ENCODE measurements around the gene DRICH1.
"Not testable (repeated sequence)": the region's sequence is repeated elsewhere in the genome, so short reads cannot be mapped to it uniquely, and the experiment has no call there.

Gene DRICH1, protein sequence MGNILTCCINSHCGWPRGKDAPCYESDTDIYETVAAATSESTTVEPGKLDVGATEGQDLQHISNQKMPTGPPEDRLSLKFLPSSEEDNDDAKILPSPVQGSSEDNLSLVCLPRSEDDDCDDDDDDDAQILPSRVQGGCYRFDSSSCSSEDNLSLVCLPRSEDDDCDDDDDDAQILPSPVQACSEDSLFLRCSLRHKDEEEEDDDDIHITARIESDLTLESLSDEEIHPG

DNA sequence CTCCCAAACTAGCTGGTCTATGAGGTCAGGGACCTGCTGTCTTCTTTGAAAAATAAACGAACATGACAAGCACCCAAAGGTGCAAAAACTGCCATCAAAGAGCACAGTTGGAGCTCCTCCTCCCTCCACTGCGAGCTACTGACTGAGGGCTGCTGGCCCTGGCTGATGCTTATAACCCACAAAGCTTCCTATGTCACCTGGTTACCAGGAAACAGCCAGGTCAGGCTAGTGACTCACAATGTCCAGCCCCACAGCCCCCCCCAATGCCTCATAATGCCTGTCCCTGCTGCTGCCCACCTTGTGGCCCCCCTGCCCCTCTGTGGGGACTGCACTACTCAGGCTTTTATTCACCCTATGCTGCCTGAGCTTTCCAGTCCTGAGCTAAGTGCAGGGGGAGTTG, at the start of gene DRICH1:
Gene DRICH1 (minus strand): TSS at position 144 of the 400 bp plus-strand sequence. CDS start 298 bp downstream, outside the sequence.
- no peak for DNase-seq (ENCODE audit: low read depth in 2 of 2)

DNA sequence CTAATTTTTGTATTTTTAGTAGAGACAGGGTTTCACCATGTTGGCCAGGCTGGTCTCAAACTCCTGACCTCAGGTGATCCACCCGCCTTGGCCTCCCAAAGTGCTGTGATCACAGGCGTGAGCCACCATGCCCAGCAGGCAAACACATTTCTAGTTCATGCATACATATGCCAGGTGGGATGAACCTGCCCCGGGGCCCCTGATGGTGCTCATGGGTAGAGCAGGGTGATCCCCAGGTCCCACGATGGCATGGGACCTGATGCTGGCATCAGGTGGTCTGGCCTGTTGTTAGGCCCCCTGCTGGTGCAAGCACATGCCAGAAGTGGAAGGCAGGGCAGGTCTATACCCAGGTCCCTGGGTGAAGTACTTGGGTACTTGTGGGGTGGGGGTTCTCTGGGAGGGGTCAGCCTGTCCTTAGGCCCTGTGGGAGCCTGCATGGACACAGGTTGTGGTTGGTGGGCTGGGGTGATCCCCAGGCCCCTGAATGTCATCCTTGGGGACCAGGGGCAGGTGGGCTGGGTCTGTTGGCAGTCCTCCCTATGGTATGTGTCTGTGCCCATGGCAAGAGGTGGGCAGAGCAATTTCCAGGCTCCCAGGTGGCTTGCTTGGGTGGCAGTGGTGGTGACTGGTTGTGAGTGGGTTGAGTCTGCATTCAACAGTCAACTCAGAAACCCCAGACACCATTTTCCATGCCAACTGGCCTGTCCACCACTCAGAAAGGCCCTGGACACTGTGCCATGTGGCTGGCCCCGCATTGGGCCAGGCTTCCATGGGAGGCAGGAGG, 49.1 kb upstream of the DRICH1 start:
- DNase-seq (ENCODE audit: low read depth in 2 of 2): no peak

DNA sequence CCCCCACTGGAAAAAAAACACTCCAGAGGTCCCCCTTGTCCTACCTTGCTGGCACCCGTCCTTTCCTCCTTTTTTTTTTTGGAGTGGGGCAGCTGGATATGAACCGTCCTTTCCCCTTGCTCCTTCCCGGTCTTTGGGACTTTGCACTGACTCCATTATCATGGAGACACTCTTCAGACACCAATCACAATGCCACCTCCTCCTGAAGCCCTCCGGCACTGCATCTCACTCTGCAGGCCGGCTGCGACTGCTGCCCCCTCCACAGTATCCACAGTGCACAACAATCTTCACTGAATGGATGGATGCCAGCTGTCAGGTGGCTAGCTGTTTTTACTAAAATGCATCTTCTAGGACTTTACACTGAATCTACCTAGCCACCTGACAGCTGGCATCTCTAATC, 46.0 kb upstream of the DRICH1 start:
- no peak for DNase-seq (ENCODE audit: low read depth in 2 of 2)

DNA sequence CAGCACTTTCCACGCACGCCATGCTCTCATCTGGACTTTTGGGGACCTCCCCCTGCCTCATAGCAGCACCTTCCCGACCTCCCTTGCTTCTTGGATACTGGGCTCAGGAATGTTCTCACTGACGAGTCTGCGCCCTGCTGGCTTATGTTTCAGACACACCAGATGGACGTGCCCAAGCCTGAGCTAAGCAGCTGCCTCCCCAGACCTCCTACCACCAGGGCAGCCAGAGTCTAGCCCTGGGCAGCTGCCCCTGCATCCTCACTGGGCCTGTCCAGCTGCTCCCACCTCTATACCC, 45.5 kb upstream of the DRICH1 start:
- DNase-seq (ENCODE audit: low read depth in 2 of 2): no peak

DNA sequence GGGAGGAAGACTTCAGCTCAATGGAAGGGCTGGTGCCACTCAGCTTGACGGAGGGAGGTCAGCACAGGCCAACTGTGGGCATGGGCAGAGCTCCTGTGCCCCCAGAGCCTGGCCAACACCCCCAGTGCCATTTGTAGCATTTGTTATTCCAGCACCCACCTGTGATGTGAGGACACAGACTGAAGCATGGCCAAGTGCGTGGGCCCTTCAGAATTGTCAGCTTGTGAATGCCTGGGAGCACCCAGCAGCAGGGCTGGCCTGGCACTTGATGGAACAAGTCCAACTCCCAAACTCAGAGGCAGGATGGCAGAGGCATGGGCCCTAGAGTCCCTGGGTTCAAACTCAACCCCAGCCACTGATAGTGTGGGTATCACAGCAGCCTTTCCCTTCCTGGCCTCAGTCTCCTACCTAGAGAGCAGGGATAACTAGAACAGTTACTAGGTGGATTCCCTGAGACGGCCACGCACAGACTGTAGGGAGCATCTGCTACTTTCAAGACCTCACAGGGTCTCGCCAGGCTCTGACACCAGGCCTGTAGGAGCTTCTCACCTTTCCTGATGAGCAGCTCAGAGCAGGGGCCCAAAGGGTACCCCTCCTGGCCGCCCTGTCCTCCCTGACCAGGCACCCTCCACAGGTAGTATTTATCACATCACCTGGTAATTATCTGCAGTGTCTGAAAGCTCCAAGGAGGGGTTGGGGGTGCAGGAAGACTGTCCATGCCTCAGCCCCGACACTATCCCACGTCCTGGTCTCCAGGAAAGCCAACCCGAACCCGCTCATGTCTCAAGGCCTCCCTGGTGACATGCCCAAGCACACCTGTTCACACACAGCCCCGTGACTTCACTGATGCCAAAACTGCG, 45.0 kb upstream of the DRICH1 start:
- DNase-seq (ENCODE audit: low read depth in 2 of 2): not testable (repeated sequence)

DNA sequence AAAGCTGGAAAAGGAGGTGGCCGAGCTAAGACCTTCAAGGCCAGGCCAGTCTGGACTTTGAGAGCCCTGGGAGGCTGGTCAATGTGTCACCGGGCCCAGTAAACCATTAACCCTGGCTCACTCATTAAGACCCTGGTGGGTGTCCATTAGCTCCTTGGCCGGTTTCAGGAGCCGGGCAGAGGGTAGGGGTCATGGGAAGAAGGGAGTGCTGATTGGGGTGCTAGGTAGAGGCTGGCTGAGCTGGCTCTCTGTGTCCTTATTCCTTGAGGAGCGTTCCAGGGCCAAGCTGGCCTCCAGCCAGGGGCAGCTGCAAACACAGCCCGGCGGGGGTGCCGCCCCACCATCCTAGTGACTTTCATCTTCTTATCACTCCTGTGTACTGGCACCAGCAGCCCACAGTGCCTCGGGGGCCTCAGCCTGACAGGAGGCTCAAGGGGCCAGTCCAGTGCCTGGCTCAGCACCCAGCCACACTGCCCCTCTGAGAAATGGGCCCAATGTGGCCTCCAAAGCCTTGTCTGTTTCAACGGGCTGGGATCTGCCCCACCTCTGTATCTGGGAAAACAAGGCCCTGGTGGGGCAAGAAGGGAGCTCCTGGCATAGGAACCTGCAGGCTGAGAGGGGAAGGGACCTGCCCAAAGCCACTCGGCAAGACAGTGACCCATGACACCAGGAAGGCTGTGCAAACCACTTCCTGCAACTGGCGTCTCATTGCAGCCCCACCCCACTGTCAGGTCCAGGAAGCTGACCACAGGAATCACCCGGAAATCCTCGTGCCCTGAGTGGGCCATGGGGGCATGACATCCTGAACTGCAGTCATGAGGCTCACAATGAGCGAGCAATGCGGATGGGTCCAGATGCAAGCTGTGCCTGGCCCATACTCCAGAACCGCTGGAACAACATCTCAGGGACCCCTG, 43.6 kb upstream of the DRICH1 start:
- no peak for DNase-seq (ENCODE audit: low read depth in 2 of 2)

DNA sequence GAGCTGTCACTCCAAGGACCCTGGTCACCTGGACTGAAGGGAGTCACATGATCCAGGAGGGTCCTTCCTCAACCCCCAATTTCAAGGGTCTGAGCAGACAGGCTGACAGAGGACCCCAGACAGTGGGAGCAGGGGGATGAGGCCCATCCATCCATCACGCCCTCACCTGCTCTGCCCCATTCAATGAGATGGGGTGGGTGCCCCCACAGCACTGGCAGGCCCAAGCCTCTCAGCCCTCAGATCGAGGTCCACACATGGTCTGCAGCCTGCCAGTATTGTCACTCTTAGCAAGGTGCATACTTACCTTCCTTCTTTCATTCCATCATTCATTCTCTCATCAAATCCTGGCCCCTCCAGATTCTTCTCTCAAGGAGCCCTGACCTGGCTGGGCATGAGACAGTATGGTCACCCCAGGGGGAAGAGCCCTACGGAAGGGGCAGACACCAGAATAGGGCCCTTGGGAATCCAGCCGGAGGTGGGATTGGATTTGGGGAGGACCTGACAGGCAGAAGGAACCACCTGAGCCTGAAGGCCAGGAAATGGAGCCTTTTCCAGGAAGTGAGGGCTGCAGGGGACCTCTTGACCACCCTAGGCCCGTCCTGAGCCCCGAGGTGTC, 42.9 kb upstream of the DRICH1 start:
- not testable (repeated sequence) for DNase-seq (ENCODE audit: low read depth in 2 of 2)

DNA sequence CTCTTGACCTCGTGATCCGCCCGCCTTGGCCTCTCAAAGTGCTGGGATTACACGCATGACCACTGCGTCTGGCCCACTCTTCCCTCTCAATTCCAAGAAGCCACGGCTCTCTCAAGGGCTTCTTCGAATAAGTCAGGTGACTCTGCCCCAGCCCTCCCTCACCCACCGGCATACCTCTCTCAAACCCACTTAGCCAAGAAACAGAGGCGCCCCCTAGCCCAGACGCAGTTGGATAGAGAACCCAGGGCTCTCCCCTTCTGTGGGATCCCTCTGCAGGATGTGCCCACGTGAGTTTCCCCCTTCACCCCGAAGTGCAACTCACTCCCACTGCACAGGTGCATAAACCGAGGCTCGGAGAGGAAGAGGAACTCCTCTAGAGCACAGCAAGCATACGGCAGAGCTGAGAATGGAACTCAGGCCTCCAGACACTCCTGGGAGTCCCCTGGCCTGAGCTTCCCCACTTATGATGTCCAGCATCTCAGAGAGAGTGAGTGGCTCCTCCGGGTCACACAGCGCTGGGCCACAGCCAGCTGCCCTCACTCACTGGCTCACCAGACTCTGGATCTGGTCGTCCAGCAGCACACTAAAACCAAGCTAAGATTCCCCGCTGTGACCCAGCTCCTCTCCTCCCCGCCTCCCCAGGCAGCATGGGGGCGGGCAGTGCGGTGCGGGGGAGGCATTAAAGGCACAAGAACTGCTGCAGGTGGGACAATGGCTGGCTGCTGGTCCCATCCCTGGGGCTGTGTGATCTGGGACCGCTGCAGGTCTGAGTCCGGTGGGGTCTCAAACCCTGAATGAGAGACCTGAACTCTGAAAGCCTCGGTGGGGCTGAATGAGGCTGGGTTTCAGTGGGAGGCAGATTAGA, 41.9 kb upstream of the DRICH1 start:
- DNase-seq (ENCODE audit: low read depth in 2 of 2): no peak

DNA sequence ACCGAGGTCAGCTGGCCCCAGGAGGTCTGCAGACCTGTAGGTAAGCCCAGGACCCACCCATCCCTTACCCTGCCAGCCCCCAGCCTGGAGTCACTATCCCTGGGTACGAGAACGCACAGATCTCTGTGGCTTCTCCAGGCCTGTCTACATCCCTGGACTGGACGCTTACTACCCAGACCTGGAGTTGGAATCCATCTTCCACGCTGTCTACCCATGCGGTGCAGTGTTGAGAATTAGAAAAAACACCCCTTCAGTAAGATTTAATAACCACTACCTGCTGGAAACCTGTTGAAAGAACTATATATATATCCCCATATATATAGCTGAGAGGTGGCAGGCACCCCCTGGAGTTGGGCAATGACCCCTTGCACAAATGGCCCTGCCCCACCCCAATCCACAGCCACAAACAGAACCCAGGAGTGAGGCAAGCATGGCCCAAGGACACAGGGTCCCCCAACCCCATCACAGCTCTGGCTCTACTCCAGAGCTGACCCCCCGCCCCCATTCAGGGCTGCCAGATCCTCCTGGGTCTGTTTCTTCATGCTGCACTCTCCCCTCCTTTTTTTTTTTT, 41.0 kb upstream of the DRICH1 start:
- no peak for DNase-seq (ENCODE audit: low read depth in 2 of 2)

DNA sequence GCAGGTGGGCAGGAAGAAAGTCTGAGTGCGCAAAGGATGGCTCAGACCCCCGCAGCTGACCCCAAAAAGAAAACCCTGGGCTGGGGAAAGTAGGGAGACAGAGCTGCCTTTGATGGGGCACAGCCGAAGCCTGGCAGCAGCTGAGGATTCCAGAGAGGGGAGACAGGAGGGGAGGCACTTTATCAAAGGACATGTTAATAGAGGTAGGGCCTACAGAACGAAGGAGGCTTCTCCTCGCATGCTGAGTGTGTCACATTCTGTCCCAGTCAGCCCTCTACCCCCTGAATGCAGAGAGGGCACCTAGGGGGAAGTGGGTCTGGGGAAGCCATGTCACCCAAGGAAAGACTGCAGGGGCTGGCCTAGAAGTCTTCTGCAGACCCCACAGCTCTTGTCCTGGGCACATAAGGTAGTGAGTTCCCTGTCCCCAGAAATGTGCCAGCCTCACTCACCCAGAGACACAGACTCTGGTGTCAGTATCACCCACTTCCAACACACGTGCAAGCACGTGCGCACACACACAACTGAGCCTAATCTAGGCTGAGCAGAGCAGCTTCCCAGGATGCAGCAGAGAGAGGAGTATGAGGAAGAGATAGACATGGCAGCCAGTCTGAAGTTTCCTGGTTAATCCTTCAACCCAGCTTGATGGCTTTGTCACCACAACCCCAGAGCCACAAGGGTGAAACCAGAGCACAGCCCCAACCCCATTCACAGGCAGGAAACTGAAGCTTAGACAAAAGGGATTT, 40.4 kb upstream of the DRICH1 start:
- DNase-seq (ENCODE audit: low read depth in 2 of 2): not testable (repeated sequence)

DNA sequence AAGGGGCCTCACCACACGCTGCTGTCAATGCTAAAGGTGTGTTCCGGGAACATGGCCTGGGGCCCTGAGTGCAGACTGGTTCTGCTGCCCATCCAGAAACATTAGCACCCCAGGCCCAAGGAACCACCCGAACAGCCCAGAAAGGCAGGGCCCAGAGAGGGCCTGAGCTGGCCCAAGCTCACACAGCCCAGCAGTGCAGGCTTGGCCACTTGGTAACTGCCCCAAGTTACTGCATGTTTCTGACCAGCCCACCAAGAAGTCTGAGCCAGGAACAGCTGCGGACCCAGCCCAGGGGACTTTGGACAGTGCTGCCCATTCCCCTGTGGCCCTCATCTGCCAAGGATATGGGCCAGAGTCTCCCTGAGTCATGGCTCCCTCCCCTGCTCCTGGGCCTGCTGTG, 39.3 kb upstream of the DRICH1 start:
- not testable (repeated sequence) for DNase-seq (ENCODE audit: low read depth in 2 of 2)

DNA sequence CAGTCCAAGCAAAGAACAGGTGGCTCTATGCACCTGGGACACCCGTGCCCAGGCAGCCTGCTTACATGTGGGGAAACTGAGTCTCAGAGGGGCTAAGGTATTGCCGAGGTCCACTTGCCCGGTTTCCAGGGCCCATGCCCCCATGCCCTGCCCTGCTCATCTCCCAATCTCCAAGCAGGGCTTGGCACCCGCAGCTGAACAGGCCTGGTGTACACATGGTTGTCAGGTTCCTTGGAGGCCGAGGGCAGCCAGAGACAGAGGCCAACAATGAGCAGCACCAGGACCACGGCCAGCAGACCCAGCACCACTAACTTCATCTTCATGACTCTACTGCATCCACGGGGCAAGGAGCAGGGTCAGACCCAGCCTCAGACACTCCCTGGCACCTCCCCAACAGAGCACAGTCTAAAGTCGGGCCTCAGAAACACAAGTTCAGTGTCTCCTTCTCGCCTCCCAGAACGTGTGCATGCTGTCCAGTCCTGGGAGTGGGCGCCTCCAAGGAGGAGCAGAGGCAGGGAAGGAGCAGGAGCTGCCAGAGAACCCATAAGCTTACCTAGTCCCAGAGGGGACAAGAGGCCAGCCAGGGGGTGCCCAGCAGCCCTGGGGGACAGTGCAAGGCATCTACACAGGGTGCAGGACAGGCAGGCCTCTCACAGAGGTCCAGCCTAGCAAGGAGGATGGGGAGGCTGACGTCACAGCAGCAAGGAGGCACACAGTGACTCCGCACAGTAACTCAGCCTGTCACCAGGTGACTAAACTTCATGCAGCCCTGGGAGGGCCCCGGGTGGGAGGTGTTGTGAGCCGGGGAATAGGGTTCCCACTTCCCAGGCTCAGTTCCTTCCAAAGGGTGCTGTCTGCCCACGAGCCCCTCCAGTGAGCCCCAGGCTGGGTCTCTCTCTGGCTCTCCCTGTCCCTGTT, 38.5 kb upstream of the DRICH1 start:
- DNase-seq (ENCODE audit: low read depth in 2 of 2): no peak

DNA sequence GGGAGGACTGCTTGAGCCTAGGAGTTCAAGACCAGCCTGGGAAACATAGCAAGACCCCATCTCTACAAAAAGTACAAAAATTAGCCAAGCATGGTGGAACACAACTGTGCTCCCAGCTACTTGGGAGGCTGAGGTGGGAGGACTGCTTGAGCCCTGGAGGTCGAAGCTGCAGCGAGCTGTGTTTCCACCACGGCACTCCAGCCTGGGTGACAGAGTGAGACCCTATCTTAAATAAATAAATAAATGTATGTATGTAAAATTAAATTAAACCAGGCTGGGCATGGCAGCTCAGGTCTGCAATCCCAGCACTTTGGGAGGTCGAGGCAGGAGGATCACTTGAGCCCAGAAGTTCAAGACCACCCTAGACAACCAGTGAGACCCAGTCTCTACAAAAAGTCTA, 28.3 kb upstream of the DRICH1 start:
- DNase-seq (ENCODE audit: low read depth in 2 of 2): not testable (repeated sequence)

DNA sequence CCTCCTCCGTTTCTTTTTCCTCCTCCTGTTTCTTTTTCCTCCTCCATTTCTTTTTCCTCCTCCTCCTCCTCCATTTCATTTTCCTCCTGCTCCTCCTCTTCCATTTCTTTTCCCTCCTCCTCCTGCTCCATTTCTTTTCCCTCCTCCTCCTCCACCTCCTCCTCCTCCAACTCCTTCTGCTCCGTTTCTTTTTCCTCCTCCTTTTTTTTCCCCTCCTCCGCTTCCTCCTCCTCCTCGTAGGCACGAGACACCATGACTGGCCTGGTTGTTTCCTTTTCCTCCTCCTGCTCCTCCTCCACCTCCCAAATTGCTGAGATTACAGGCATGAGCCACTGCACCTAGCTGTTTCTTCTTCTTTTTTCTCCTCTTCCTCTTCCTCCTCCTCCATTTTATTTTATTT, 25.6 kb upstream of the DRICH1 start:
- DNase-seq (ENCODE audit: low read depth in 2 of 2): no peak

DNA sequence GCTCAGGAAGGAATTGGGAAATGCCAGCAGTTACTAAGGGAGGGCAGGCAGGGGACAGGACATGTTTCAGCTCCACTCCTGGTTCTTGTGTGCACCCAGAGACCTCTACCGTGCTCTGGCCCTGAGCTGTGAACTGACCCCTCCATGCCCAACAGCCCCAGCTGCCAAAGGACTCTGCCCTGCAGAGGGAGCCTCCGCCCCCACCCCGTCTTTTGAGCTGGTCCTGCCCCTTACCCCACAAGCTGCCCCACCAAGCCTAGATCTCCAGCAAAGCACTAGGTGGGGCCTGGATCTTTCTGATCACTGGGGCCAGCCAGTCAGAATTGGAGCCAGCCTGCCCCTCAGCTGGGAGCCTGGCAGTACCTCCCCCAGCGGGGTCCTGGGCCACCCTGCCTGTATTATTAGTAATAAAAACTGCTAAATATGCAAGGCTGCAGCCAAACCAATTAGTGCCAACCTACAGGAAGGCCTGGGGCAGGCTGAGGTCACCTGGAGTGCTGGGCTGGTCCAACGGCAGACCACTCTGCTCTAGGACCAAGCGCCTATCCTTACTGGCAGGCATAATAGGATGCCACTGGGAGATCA, 23.9 kb upstream of the DRICH1 start:
- no peak for DNase-seq (ENCODE audit: low read depth in 2 of 2)

DNA sequence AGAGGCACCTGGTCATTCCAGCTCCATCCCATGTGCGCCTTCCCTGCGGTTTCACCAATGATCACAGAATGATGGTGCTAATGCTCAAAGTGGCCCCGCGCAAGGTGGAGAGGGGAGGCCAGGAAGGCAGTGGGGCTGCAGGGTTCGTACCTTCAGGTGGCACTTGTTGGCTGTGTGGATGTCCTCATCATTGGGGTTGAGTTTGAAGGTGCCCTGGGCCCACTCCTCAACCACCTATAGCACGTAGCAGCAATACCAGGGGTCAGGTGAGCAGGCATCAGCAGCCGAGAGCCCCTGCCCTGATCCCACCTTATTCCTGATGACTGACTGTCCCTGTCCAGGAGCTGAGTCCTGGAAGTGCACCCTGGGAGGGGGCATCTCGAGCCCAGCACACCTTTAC, 20.6 kb upstream of the DRICH1 start:
- DNase-seq (ENCODE audit: low read depth in 2 of 2): no peak

DNA sequence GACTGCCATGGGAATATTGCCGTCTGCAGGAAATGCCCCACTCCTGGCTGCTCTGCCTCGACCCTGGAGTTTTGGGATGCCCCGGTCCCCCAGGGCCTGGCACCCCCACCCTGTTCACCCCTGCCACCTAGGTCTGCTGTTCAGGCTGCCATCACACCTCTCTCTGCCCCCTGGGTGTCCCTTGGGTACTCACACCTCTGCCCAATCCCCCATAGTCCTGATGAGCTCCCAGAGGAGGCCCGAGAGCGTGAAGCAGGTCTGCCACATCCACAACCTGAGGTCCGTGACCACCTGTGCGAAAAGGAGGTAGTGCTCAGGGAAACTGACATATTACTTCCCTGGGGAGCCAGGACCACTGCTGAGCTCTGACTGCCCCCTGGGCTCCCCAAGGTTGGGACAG, 20.2 kb upstream of the DRICH1 start:
- no peak for DNase-seq (ENCODE audit: low read depth in 2 of 2)

DNA sequence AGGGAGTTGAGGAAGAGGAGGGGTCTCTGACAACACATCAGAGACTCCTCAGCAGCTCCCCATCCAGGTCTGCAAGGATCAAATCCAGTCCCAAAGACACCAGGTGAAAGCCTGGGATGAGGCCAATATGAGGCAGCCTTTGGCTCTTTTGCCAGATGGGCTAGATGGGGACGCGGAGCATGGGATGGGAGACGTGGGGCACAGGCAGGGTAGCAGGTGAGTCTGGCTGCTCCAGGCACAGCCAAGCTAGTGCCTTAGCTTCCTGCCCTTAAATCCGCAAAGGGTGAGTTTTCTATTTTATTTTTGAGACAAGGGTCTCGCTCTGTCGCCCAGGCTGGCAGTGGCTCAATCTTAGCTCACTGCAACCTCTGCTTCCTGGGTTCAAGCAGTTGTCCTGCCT, 19.6 kb upstream of the DRICH1 start:
- DNase-seq (ENCODE audit: low read depth in 2 of 2): no peak

All from fibroblast of skin of left biceps (primary cell).